ENCODE measurements around the gene FHOD1. TPM values are rescaled to one million over a fixed set of nuclear protein-coding genes. Genes with fewer than 3 reads are reported as not detected.

The FHOD1 gene
- polyA plus RNA-seq, 1 experiment, result 21.2 TPM

- TF ChIP-seq, protein P1, sequence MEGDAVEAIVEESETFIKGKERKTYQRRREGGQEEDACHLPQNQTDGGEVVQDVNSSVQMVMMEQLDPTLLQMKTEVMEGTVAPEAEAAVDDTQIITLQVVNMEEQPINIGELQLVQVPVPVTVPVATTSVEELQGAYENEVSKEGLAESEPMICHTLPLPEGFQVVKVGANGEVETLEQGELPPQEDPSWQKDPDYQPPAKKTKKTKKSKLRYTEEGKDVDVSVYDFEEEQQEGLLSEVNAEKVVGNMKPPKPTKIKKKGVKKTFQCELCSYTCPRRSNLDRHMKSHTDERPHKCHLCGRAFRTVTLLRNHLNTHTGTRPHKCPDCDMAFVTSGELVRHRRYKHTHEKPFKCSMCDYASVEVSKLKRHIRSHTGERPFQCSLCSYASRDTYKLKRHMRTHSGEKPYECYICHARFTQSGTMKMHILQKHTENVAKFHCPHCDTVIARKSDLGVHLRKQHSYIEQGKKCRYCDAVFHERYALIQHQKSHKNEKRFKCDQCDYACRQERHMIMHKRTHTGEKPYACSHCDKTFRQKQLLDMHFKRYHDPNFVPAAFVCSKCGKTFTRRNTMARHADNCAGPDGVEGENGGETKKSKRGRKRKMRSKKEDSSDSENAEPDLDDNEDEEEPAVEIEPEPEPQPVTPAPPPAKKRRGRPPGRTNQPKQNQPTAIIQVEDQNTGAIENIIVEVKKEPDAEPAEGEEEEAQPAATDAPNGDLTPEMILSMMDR (IDR thresholded peaks at IDR 0.05; ENCODE audit: low read depth, low read length), result no peak
- DNase-seq (ENCODE audit: low read depth, low spot score), result no peak
- ChIA-PET POLR2A (interaction anchor here (0.5 to 0.7 kb wide), 2 partner anchors 10 to 27 kb away, joined by 3 read pairs; no protein-coding TSS in a partner anchor), CTCF (interaction anchor here (1.2 kb wide), 1 partner anchor 31 kb away, joined by 3 read pairs; no protein-coding TSS in a partner anchor)
- Histone ChIP-seq H3K27me3 (ENCODE audit: control insufficient read depth, insufficient read depth, low read length) (no peaks in the 10 kb centered on the region), H3K9me3 (ENCODE audit: control insufficient read depth, insufficient read depth, low read length) (no peaks in the 10 kb centered on the region), H3K27ac (ENCODE audit: low read depth, low read length) (no peak overlapping the region), H3K4me3 (ENCODE audit: low read depth, low read length) (no peak overlapping the region)
Measured at GRCh38 chr16:67216612-67217490, 30.4 kb downstream of the FHOD1 start.

DNA sequence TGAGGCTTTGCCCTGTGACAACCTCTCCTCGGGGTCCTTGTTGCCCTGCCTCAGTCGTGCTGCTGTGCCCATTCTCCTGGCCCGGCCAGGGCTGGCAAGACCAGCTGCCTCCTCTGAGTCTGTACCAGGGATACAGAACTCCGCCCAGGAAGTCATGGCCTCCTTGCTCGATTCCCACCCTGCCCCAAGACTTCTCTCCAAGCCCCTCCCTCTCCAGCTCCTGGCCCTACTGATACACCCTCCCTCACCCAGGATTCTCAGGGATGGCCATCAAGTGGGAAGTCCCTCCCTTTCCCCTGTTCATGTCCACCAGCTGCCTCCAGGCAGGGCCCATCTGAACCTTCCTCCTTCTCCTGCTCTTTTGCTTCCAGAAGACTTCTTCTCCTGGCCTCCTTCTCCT lies 31.6 kb downstream of the FHOD1 start:
- no peaks in the 10 kb centered on the region for H3K9me3 ChIP-seq (ENCODE audit: control insufficient read depth, insufficient read depth, low read length)
- POLR2A ChIA-PET, result interaction anchor here (0.8 to 1.3 kb wide), 2 partner anchors 10 to 11 kb away, joined by 3 read pairs; partner anchors contain the start of gene TMEM208
- CTCF ChIA-PET, result no interaction called here
- TF ChIP-seq, protein P1 (IDR thresholded peaks at IDR 0.05; ENCODE audit: low read depth, low read length), result no peak
- DNase-seq (ENCODE audit: low read depth, low spot score), result no peak
- H3K27me3 ChIP-seq (ENCODE audit: control insufficient read depth, insufficient read depth, low read length), result no peaks in the 10 kb centered on the region
- no peak overlapping the region for H3K4me3 ChIP-seq (ENCODE audit: low read depth, low read length)
- H3K27ac ChIP-seq (ENCODE audit: low read depth, low read length), result no peak overlapping the region

- Histone ChIP-seq H3K4me3 (ENCODE audit: low read depth, low read length) (no peak overlapping the region), H3K27ac (ENCODE audit: low read depth, low read length) (no peak overlapping the region), H3K27me3 (ENCODE audit: control insufficient read depth, insufficient read depth, low read length) (no peaks in the 10 kb centered on the region), H3K9me3 (ENCODE audit: control insufficient read depth, insufficient read depth, low read length) (no peaks in the 10 kb centered on the region)
- TF ChIP-seq, protein P1 (IDR thresholded peaks at IDR 0.05; ENCODE audit: low read depth, low read length), result no peak
- POLR2A ChIA-PET, result no interaction called here
- CTCF ChIA-PET, result interaction anchor here (1.2 kb wide), 1 partner anchor 15 kb away, joined by 4 read pairs; no protein-coding TSS in a partner anchor
- no peak for DNase-seq (ENCODE audit: low read depth, low spot score)
Measured at GRCh38 chr16:67213197-67214019, 33.9 kb downstream of the FHOD1 start.

DNA sequence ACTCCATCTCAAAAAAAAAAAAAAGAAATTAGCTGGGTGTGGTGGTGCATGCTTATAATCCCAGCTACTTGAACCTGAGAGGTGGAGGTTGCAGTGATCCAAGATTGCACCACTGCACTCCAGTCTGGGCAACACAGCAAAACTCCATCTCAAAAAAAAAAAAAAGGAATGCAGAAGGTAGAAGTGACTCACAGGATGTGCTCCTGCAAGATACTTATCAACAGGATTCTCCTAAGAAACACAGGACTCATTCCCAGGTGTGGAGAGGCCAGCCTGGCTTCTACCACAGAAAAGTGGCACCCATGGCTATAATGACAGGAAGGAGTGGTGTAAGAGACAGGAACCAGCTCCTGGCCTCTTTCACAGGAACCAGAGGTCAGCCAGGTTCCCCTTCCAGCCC lies 34.5 kb downstream of the FHOD1 start:
- Histone ChIP-seq H3K27ac (ENCODE audit: low read depth, low read length) (no peak overlapping the region), H3K4me3 (ENCODE audit: low read depth, low read length) (no peak overlapping the region), H3K9me3 (ENCODE audit: control insufficient read depth, insufficient read depth, low read length) (no peaks in the 10 kb centered on the region), H3K27me3 (ENCODE audit: control insufficient read depth, insufficient read depth, low read length) (no peaks in the 10 kb centered on the region)
- DNase-seq (ENCODE audit: low read depth, low spot score), result no peak
- TF ChIP-seq, protein P1 (IDR thresholded peaks at IDR 0.05; ENCODE audit: low read depth, low read length), result no peak
- POLR2A ChIA-PET, result no interaction called here
- CTCF ChIA-PET, result interaction anchor here (1.5 kb wide), 1 partner anchor 57 kb away, joined by 3 read pairs; no protein-coding TSS in a partner anchor
